GM18909 (cell line): ENCODE data around the gene CAPZB.

ENCODE experiments used
- ATAC-seq: cut with Tn5 transposase; IDR thresholded peaks from one replicate; pipeline ENCODE4 v1.9.1; 2021; ENCODE audit warnings: mild to moderate bottlenecking; ENCODE audit not compliant: unreplicated experiment, poor library complexity

CAPZB gene

GRCh38 chr1:19339214-19339861 lies 146.0 kb downstream of the CAPZB start:
- no peak for ATAC-seq

GRCh38 chr1:19338323-19338762 lies 147.0 kb downstream of the CAPZB start:
- no peak for ATAC-seq

- no peak for ATAC-seq
Measured at GRCh38 chr1:19337289-19337688, 148.1 kb downstream of the CAPZB start.

GRCh38 chr1:19336543-19336942 lies 148.8 kb downstream of the CAPZB start:
- no peak for ATAC-seq

- ATAC-seq: no peak
Measured at GRCh38 chr1:19333587-19334354, 151.6 kb downstream of the CAPZB start.

GRCh38 chr1:19332832-19333231 lies 152.5 kb downstream of the CAPZB start:
- ATAC-seq: no peak

GRCh38 chr1:19331262-19331878 lies 154.0 kb downstream of the CAPZB start:
- ATAC-seq: no peak

- ATAC-seq: no peak
Measured at GRCh38 chr1:19330449-19331135, 154.7 kb downstream of the CAPZB start.

GRCh38 chr1:19329611-19330010 lies 155.7 kb downstream of the CAPZB start:
- ATAC-seq: no peak

GRCh38 chr1:19329188-19329587 lies 156.2 kb downstream of the CAPZB start:
- no peak for ATAC-seq

GRCh38 chr1:19328486-19328885 lies 156.9 kb downstream of the CAPZB start:
- ATAC-seq: no peak

GRCh38 chr1:19327736-19328135 lies 157.6 kb downstream of the CAPZB start:
- no peak for ATAC-seq

GRCh38 chr1:19327301-19327700 lies 158.0 kb downstream of the CAPZB start:
- no peak for ATAC-seq

GRCh38 chr1:19326748-19327065 lies 158.6 kb downstream of the CAPZB start:
- ATAC-seq: no peak

GRCh38 chr1:19325958-19326747 lies 159.2 kb downstream of the CAPZB start:
- no peak for ATAC-seq

- no peak for ATAC-seq
Measured at GRCh38 chr1:19325368-19325957, 159.9 kb downstream of the CAPZB start.

GRCh38 chr1:19324665-19324990 lies 160.7 kb downstream of the CAPZB start:
- no peak for ATAC-seq

- no peak for ATAC-seq
Measured at GRCh38 chr1:19323987-19324664, 161.2 kb downstream of the CAPZB start.

- ATAC-seq: no peak
Measured at GRCh38 chr1:19322481-19322880, 162.9 kb downstream of the CAPZB start.
